GM23338 (cell line): ENCODE results near the gene PTCD2. TPM values are rescaled to one million over a fixed set of nuclear protein-coding genes. Genes with fewer than 3 reads are reported as not detected.

Experiments
- ATAC-seq: fragments of 200-7000 bp; cut with Tn5 transposase; 3 replicates; pipeline ENCODE4 v1.9.1; 2020
- DNase-seq: peaks from one replicate; pipeline ENCODE4 v3.0.0-alpha.2; 2015; ENCODE audit warnings: low spot score
- H2AFZ ChIP-seq: fragments of 200-600 bp; sonication (generic); 2 replicates; pipeline ENCODE4 v1.8.0; 2016; ENCODE audit warnings: antibody characterized with exemption, mild to moderate bottlenecking, moderate library complexity
- H3F3A ChIP-seq: fragments of 200-600 bp; sonication (generic); replicated peaks from 2 replicates; pipeline ENCODE4 v1.8.0; 2017; ENCODE audit warnings: antibody characterized with exemption, mixed run types, low read depth
- H3K27ac ChIP-seq: fragments of 200-600 bp; sonication (generic); 2 replicates; pipeline ENCODE4 v1.6.1; 2016; ENCODE audit warnings: low read depth
- H3K27me3 ChIP-seq: fragments of 200-600 bp; sonication (generic); 2 replicates; pipeline ENCODE4 v1.8.0; 2016; ENCODE audit warnings: mild to moderate bottlenecking, mixed run types, moderate library complexity; ENCODE audit not compliant: insufficient read depth
- H3K36me3 ChIP-seq: fragments of 200-600 bp; sonication (generic); 2 replicates; pipeline ENCODE4 v1.8.0; 2016; ENCODE audit warnings: mild to moderate bottlenecking; ENCODE audit not compliant: insufficient read depth
- H3K4me1 ChIP-seq: fragments of 200-600 bp; sonication (generic); 2 replicates; pipeline ENCODE4 v1.8.0; 2016; ENCODE audit warnings: mild to moderate bottlenecking, moderate library complexity; ENCODE audit not compliant: insufficient read depth
- H3K4me2 ChIP-seq: fragments of 200-600 bp; sonication (generic); 2 replicates; pipeline ENCODE4 v1.7.1; 2017; ENCODE audit warnings: mixed run types
- H3K4me3 ChIP-seq: fragments of 200-600 bp; sonication (generic); 2 replicates; pipeline ENCODE4 v1.6.1; 2016; ENCODE audit warnings: mixed run types
- H3K79me2 ChIP-seq: fragments of 200-600 bp; sonication (generic); replicated peaks from 2 replicates; pipeline ENCODE4 v1.8.0; 2017; ENCODE audit warnings: mild to moderate bottlenecking; ENCODE audit not compliant: insufficient read depth
- H3K9me2 ChIP-seq: fragments of 200-600 bp; sonication (generic); 2 replicates; pipeline ENCODE4 v1.8.0; 2017; ENCODE audit not compliant: insufficient read depth
- H4K20me1 ChIP-seq: fragments of 200-600 bp; sonication (generic); replicated peaks from 2 replicates; pipeline ENCODE4 v1.8.0; 2017; ENCODE audit warnings: mild to moderate bottlenecking; ENCODE audit not compliant: insufficient read depth
- H3K27ac Mint-ChIP-seq: 2 replicates; pipeline ENCODE4 v1.8.0; 2020; ENCODE audit warnings: inconsistent platforms, mild to moderate bottlenecking, moderate library complexity, mixed read lengths
- H3K27me3 Mint-ChIP-seq: 3 replicates; pipeline ENCODE4 v1.8.0; 2022; ENCODE audit warnings: low read depth, mild to moderate bottlenecking, moderate library complexity, mixed read lengths, inconsistent platforms; ENCODE audit not compliant: insufficient read depth, poor library complexity
- H3K36me3 Mint-ChIP-seq: 3 replicates; pipeline ENCODE4 v1.8.0; 2021; ENCODE audit warnings: low read depth, mild to moderate bottlenecking, inconsistent platforms, moderate library complexity, mixed read lengths
- H3K4me1 Mint-ChIP-seq: 3 replicates; pipeline ENCODE4 v1.8.0; 2020; ENCODE audit warnings: mild to moderate bottlenecking, inconsistent platforms, mixed read lengths
- H3K4me3 Mint-ChIP-seq: 3 replicates; pipeline ENCODE4 v1.8.0; 2021; ENCODE audit warnings: moderate library complexity, mild to moderate bottlenecking, inconsistent platforms, mixed read lengths
- H3K9me3 Mint-ChIP-seq: 3 replicates; pipeline ENCODE4 v1.8.0; 2020; ENCODE audit warnings: moderate library complexity, mild to moderate bottlenecking, inconsistent platforms, mixed read lengths
- POLR2AphosphoS5 ChIP-seq: IDR thresholded peaks from 2 replicates; pipeline ENCODE4 v1.6.1; 2016; ENCODE audit warnings: antibody characterized with exemption, low read depth
- ZNF114 ChIP-seq: fragments of 250-450 bp; sonication (Bioruptor Pico); IDR thresholded peaks from 2 replicates; pipeline ENCODE4 v1.5.0; 2020; ENCODE audit warnings: mild to moderate bottlenecking, moderate library complexity
- polyA plus RNA-seq: library from polyadenylated mRNA; unstranded; fragments of >200 nt; fragmentation: Nextera tagmentation; extraction: Ambion mirVana; gene quantifications from 2 replicates; pipeline ENCODE4 v1.2.1, GENCODE V29; 2016
- total RNA-seq: library from RNA; depleted of rRNA; stranded (reverse); fragments of >200 nt; shearing (Covaris generic); gene quantifications from 2 replicates; pipeline ENCODE4 v1.2.3, GENCODE V29; 2014
- TF ChIP-seq, protein P1 (sequence below): fragments of 250-450 bp; sonication (Bioruptor Pico); IDR thresholded peaks from 2 replicates; pipeline ENCODE4 v1.5.0; 2020; ENCODE audit warnings: mild to moderate bottlenecking, moderate library complexity
- TF ChIP-seq, protein P2 (sequence below), 2 experiments: fragments of 200-600 bp in 1 of 2; sonication (generic) in 1 of 2; conservative IDR thresholded peaks; 2 replicates each; pipeline versions ENCODE4 v1.5.1 to v1.6.1; 2016 to 2017; ENCODE audit warnings: antibody characterized with exemption in 2 of 2, low read depth in 2 of 2, mild to moderate bottlenecking in 2 of 2, moderate library complexity in 1 of 2

Gene PTCD2
- total and polyA plus RNA-seq, 2 experiments from 2014 or later = 8.8 to 14.5 TPM

DNA sequence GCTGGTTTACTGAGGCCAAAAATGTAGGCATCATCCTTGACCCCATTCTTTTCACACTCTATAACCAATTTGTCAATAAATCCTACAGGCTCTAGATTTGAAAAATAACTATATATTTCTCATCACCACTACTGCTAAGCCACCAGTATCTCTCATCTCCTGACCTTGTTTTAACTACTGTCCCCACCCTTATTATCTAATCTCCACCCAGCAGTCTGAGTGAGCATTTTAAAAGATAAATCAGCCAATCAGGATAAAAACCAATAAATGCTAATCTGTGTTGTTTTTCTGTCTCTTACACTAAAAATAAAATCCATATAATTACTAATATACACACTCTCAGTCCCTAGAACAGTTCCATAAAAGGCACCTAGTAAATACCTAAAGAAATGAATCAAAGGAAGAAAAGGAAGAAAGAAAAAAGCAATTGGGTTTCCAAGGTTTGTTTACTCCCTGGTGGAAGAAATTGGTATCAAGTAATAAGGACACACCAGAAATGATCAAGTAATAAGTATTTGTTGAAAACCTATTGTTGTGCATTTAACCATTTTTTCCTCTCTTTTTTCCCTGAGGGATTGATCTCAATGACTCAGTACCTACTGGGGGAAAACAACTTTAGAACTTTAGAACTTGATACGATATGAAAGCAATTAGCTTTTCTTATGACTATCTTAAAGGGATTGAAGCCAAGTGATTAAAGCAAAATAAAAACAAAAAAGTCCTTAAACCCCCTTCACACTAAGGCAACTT lies 19.4 kb upstream of the PTCD2 start:
- Mint-ChIP-seq H3K4me1 (peaks cover 30% of the 10 kb centered on the region), H3K9me3 (no peaks in the 10 kb centered on the region), H3K4me3 (no peak overlapping the region), H3K27ac (peak overlapping the region; percentile 89), H3K27me3 (peaks cover 3% of the 10 kb centered on the region), H3K36me3 (peaks cover 18% of the 10 kb centered on the region)
- H3K36me3 ChIP-seq = no peaks in the 10 kb centered on the region
- H3K4me2 ChIP-seq = peak overlapping the region; percentile 31
- H3K79me2 ChIP-seq = peaks cover 69% of the 10 kb centered on the region
- peak overlapping the region; percentile 30 for H3K27ac ChIP-seq
- H3K4me1 ChIP-seq = peaks cover 34% of the 10 kb centered on the region
- no peak overlapping the region for H2AFZ ChIP-seq
- TF ChIP-seq, protein P1, sequence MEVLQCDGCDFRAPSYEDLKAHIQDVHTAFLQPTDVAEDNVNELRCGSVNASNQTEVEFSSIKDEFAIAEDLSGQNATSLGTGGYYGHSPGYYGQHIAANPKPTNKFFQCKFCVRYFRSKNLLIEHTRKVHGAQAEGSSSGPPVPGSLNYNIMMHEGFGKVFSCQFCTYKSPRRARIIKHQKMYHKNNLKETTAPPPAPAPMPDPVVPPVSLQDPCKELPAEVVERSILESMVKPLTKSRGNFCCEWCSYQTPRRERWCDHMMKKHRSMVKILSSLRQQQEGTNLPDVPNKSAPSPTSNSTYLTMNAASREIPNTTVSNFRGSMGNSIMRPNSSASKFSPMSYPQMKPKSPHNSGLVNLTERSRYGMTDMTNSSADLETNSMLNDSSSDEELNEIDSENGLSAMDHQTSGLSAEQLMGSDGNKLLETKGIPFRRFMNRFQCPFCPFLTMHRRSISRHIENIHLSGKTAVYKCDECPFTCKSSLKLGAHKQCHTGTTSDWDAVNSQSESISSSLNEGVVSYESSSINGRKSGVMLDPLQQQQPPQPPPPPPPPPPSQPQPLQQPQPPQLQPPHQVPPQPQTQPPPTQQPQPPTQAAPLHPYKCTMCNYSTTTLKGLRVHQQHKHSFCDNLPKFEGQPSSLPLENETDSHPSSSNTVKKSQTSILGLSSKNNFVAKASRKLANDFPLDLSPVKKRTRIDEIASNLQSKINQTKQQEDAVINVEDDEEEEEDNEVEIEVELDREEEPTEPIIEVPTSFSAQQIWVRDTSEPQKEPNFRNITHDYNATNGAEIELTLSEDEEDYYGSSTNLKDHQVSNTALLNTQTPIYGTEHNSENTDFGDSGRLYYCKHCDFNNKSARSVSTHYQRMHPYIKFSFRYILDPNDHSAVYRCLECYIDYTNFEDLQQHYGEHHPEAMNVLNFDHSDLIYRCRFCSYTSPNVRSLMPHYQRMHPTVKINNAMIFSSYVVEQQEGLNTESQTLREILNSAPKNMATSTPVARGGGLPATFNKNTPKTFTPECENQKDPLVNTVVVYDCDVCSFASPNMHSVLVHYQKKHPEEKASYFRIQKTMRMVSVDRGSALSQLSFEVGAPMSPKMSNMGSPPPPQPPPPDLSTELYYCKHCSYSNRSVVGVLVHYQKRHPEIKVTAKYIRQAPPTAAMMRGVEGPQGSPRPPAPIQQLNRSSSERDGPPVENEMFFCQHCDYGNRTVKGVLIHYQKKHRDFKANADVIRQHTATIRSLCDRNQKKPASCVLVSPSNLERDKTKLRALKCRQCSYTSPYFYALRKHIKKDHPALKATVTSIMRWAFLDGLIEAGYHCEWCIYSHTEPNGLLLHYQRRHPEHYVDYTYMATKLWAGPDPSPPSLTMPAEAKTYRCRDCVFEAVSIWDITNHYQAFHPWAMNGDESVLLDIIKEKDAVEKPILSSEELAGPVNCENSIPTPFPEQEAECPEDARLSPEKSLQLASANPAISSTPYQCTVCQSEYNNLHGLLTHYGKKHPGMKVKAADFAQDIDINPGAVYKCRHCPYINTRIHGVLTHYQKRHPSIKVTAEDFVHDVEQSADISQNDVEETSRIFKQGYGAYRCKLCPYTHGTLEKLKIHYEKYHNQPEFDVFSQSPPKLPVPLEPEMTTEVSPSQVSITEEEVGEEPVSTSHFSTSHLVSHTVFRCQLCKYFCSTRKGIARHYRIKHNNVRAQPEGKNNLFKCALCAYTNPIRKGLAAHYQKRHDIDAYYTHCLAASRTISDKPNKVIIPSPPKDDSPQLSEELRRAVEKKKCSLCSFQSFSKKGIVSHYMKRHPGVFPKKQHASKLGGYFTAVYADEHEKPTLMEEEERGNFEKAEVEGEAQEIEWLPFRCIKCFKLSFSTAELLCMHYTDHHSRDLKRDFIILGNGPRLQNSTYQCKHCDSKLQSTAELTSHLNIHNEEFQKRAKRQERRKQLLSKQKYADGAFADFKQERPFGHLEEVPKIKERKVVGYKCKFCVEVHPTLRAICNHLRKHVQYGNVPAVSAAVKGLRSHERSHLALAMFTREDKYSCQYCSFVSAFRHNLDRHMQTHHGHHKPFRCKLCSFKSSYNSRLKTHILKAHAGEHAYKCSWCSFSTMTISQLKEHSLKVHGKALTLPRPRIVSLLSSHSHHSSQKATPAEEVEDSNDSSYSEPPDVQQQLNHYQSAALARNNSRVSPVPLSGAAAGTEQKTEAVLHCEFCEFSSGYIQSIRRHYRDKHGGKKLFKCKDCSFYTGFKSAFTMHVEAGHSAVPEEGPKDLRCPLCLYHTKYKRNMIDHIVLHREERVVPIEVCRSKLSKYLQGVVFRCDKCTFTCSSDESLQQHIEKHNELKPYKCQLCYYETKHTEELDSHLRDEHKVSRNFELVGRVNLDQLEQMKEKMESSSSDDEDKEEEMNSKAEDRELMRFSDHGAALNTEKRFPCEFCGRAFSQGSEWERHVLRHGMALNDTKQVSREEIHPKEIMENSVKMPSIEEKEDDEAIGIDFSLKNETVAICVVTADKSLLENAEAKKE (CRISPR knock-in tag) = no peak
- TF ChIP-seq, protein P2, sequence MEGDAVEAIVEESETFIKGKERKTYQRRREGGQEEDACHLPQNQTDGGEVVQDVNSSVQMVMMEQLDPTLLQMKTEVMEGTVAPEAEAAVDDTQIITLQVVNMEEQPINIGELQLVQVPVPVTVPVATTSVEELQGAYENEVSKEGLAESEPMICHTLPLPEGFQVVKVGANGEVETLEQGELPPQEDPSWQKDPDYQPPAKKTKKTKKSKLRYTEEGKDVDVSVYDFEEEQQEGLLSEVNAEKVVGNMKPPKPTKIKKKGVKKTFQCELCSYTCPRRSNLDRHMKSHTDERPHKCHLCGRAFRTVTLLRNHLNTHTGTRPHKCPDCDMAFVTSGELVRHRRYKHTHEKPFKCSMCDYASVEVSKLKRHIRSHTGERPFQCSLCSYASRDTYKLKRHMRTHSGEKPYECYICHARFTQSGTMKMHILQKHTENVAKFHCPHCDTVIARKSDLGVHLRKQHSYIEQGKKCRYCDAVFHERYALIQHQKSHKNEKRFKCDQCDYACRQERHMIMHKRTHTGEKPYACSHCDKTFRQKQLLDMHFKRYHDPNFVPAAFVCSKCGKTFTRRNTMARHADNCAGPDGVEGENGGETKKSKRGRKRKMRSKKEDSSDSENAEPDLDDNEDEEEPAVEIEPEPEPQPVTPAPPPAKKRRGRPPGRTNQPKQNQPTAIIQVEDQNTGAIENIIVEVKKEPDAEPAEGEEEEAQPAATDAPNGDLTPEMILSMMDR (conservative IDR thresholded peaks at IDR 0.05; ENCODE audit: low read depth in 2 of 2) = no peak
- H3F3A ChIP-seq = no peaks in the 10 kb centered on the region
- no peak overlapping the region for H3K4me3 ChIP-seq
- ATAC-seq = no peak
- no peaks in the 10 kb centered on the region for H4K20me1 ChIP-seq
- no peak for DNase-seq
- no peaks in the 10 kb centered on the region for H3K27me3 ChIP-seq
- H3K9me2 ChIP-seq = no peaks in the 10 kb centered on the region

DNA sequence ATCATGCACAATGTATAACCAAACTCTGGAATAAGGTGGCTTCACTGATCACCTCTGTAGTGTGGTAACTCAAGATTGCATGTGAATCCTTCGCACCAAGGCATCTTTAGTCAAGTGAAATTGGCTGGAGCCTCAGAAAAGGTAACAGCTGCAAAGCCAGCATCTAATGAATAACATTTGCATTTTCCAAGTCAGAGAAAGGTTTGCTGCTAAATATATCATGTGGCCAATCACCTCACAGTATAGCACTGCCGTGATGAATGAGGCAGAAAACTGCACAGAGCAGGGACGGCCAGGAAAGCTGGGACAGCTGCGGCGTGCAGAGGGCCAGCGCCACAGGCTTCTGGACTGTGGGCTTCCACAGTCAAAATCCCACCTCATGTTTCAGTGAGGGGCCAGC lies 18.6 kb upstream of the PTCD2 start:
- Mint-ChIP-seq H3K27me3 (peaks cover 4% of the 10 kb centered on the region), H3K27ac (peak overlapping the region; percentile 89), H3K9me3 (no peaks in the 10 kb centered on the region), H3K4me1 (peaks cover 32% of the 10 kb centered on the region), H3K4me3 (no peak overlapping the region), H3K36me3 (peaks cover 18% of the 10 kb centered on the region)
- DNase-seq (peak; percentile 39), ATAC-seq (peak; percentile 58)
- Histone ChIP-seq H3K4me3 (no peak overlapping the region), H2AFZ (no peak overlapping the region), H3F3A (no peaks in the 10 kb centered on the region), H3K36me3 (no peaks in the 10 kb centered on the region), H3K9me2 (no peaks in the 10 kb centered on the region), H3K4me1 (peaks cover 41% of the 10 kb centered on the region), H3K4me2 (peak overlapping the region; percentile 31), H3K27me3 (no peaks in the 10 kb centered on the region), H4K20me1 (no peaks in the 10 kb centered on the region), H3K27ac (peak overlapping the region; percentile 30), H3K79me2 (peaks cover 77% of the 10 kb centered on the region)
- no peak for TF ChIP-seq POLR2AphosphoS5
- no peak for TF ChIP-seq ZNF114 (CRISPR knock-in tag)
